HCT116 (cell line): ENCODE measurements around the gene CELF3.

Experiments used
- CEBPB ChIP-seq: IDR thresholded peaks from 2 replicates; pipeline ENCODE4 v1.6.1; 2012; ENCODE audit warnings: low read depth
- EGR1 ChIP-seq: IDR thresholded peaks from 2 replicates; pipeline ENCODE4 v1.6.1; 2012; ENCODE audit warnings: low read depth
- EZH2 ChIP-seq: fragments of 200-600 bp; sonication (generic); IDR thresholded peaks from 2 replicates; pipeline ENCODE4 v1.6.1; 2017; ENCODE audit warnings: antibody characterized with exemption, mixed run types
- EZH2phosphoT487 ChIP-seq: fragments of 200-600 bp; IDR thresholded peaks from 2 replicates; pipeline ENCODE4 v1.6.1; 2018; ENCODE audit warnings: antibody characterized with exemption, borderline replicate concordance
- POLR2A ChIP-seq: IDR thresholded peaks from 2 replicates; pipeline ENCODE4 v1.7.0; 2011; ENCODE audit warnings: borderline replicate concordance; ENCODE audit not compliant: insufficient read depth, insufficient read length; ENCODE audit errors: extremely low read depth
- POLR2AphosphoS5 ChIP-seq: IDR thresholded peaks from 2 replicates; pipeline ENCODE4 v1.6.1; 2011; ENCODE audit warnings: mild to moderate bottlenecking, low read depth, low read length, moderate library complexity
- RAD21 ChIP-seq: IDR thresholded peaks from 2 replicates; pipeline ENCODE4 v1.6.1; 2012; ENCODE audit warnings: low read depth, mild to moderate bottlenecking
- SIN3A ChIP-seq: IDR thresholded peaks from 2 replicates; pipeline ENCODE4 v1.6.1; 2012; ENCODE audit warnings: low read depth
- SP1 ChIP-seq: IDR thresholded peaks from 2 replicates; pipeline ENCODE4 v1.6.1; 2012; ENCODE audit warnings: low read depth
- TF ChIP-seq, protein P1 (sequence below): IDR thresholded peaks from 2 replicates; pipeline ENCODE4 v1.6.1; 2012; ENCODE audit warnings: low read depth
- TF ChIP-seq, protein P2 (sequence below), 3 experiments: fragments of 200-600 bp in 1 of 3; sonication (generic) in 1 of 3; IDR thresholded peaks in 2 of 3; conservative IDR thresholded peaks in 1 of 3; 2 replicates each; pipeline ENCODE4 v1.5.1; 2012 to 2017; ENCODE audit warnings: low read depth in 2 of 3, low read length in 2 of 3, antibody characterized with exemption in 1 of 3, borderline replicate concordance in 1 of 3, control low read depth in 1 of 3, mild to moderate bottlenecking in 1 of 3, mixed read lengths in 1 of 3, mixed run types in 1 of 3, moderate library complexity in 1 of 3; ENCODE audit not compliant: insufficient read depth in 1 of 3

DNA sequence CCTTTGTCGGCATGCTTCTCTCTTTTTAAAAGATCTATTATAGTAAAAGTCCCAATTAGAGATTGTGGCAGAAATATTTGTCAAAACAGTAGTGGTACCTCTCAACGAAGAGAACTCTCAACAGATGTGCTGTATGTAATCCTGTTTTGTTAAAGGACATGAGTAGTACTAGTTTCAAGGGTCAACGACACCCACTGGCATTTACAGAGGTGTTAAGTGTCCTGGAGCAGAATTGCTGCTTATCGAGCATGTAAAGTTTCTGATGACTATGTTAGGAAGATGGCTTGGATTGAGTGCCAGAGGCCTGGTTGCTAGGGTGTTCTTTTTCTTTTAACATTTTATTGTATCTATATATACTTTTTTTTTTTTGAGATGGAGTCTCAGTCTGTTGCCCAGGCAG is 27.1 kb downstream of the CELF3 start:
- TF ChIP-seq, protein P1, sequence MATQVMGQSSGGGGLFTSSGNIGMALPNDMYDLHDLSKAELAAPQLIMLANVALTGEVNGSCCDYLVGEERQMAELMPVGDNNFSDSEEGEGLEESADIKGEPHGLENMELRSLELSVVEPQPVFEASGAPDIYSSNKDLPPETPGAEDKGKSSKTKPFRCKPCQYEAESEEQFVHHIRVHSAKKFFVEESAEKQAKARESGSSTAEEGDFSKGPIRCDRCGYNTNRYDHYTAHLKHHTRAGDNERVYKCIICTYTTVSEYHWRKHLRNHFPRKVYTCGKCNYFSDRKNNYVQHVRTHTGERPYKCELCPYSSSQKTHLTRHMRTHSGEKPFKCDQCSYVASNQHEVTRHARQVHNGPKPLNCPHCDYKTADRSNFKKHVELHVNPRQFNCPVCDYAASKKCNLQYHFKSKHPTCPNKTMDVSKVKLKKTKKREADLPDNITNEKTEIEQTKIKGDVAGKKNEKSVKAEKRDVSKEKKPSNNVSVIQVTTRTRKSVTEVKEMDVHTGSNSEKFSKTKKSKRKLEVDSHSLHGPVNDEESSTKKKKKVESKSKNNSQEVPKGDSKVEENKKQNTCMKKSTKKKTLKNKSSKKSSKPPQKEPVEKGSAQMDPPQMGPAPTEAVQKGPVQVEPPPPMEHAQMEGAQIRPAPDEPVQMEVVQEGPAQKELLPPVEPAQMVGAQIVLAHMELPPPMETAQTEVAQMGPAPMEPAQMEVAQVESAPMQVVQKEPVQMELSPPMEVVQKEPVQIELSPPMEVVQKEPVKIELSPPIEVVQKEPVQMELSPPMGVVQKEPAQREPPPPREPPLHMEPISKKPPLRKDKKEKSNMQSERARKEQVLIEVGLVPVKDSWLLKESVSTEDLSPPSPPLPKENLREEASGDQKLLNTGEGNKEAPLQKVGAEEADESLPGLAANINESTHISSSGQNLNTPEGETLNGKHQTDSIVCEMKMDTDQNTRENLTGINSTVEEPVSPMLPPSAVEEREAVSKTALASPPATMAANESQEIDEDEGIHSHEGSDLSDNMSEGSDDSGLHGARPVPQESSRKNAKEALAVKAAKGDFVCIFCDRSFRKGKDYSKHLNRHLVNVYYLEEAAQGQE, result no peak
- TF ChIP-seq RAD21 (no peak), SIN3A (no peak), POLR2A (no peak), EGR1 (no peak), SP1 (no peak), POLR2AphosphoS5 (no peak), EZH2 (no peak), CEBPB (no peak), EZH2phosphoT487 (no peak)
- TF ChIP-seq, protein P2, sequence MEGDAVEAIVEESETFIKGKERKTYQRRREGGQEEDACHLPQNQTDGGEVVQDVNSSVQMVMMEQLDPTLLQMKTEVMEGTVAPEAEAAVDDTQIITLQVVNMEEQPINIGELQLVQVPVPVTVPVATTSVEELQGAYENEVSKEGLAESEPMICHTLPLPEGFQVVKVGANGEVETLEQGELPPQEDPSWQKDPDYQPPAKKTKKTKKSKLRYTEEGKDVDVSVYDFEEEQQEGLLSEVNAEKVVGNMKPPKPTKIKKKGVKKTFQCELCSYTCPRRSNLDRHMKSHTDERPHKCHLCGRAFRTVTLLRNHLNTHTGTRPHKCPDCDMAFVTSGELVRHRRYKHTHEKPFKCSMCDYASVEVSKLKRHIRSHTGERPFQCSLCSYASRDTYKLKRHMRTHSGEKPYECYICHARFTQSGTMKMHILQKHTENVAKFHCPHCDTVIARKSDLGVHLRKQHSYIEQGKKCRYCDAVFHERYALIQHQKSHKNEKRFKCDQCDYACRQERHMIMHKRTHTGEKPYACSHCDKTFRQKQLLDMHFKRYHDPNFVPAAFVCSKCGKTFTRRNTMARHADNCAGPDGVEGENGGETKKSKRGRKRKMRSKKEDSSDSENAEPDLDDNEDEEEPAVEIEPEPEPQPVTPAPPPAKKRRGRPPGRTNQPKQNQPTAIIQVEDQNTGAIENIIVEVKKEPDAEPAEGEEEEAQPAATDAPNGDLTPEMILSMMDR (IDR thresholded peaks at IDR 0.05 in 2 of 3, conservative IDR thresholded peaks at IDR 0.05 in 1 of 3; ENCODE audit: borderline replicate concordance in 1 of 3, insufficient read depth in 1 of 3, low read depth in 2 of 3, low read length in 2 of 3), result no peak
